Thymus (tissue), 2 donors: Measurements from ENCODE around the gene UGGT1. TPM values are rescaled to one million over a fixed set of nuclear protein-coding genes. Genes with fewer than 3 reads are reported as not detected.

Experiments
- polyA plus RNA-seq: library from polyadenylated mRNA; stranded (reverse); fragments of 200-250 nt; gene quantifications from one replicate; pipeline ENCODE4 v1.2.3, GENCODE V29; 2013
- total RNA-seq: library from RNA; stranded (reverse); fragments of 120-200 nt; gene quantifications from one replicate; pipeline ENCODE4 v1.2.4, GENCODE V29; 2013
- donor health status: healthy.

UGGT1 gene
- total and polyA plus RNA-seq, 2 donors: 10.4 to 35.0 TPM

Other genes starting within 250 kb of the UGGT1 start
- gene POLR2D, start 233.0 kb upstream of the UGGT1 start, total RNA-seq: 23.5 TPM
- gene POLR2D, start 233.0 kb upstream of the UGGT1 start, polyA plus RNA-seq: 17.2 TPM
- 6.7 TPM for gene AMMECR1L, start 205.2 kb upstream of the UGGT1 start, total RNA-seq
- 12.0 TPM for gene AMMECR1L, start 205.2 kb upstream of the UGGT1 start, polyA plus RNA-seq
- gene SAP130, start 63.1 kb upstream of the UGGT1 start, total RNA-seq: 4.5 TPM
- 9.3 TPM for gene SAP130, start 63.1 kb upstream of the UGGT1 start, polyA plus RNA-seq
- 35.2 TPM for gene HS6ST1, start 227.7 kb downstream of the UGGT1 start, total RNA-seq
- gene HS6ST1, start 227.7 kb downstream of the UGGT1 start, polyA plus RNA-seq: 20.0 TPM